CD1c-positive myeloid dendritic cell (primary cell): ENCODE measurements around the gene TCERG1L.

Source experiments
- DNase-seq: peaks from one replicate; pipeline ENCODE4 v3.0.0-alpha.2; 2016; ENCODE audit errors: extremely low spot score

TCERG1L gene

GRCh38 chr10:131127138-131127589 is 184.4 kb downstream of the TCERG1L start:
- no peak for DNase-seq

GRCh38 chr10:131126321-131127137 is 185.0 kb downstream of the TCERG1L start:
- no peak for DNase-seq

- no peak for DNase-seq
Observed at GRCh38 chr10:131125511-131126225, 185.9 kb downstream of the TCERG1L start.

- no peak for DNase-seq
Observed at GRCh38 chr10:131124945-131125344, 186.6 kb downstream of the TCERG1L start.

- DNase-seq, result no peak
Observed at GRCh38 chr10:131123496-131123895, 188.0 kb downstream of the TCERG1L start.

GRCh38 chr10:131121511-131122035 is 189.9 kb downstream of the TCERG1L start:
- DNase-seq, result no peak

- no peak for DNase-seq
Observed at GRCh38 chr10:131119626-131120355, 191.7 kb downstream of the TCERG1L start.

- DNase-seq, result no peak
Observed at GRCh38 chr10:131117416-131118212, 193.9 kb downstream of the TCERG1L start.

GRCh38 chr10:131116991-131117375 is 194.5 kb downstream of the TCERG1L start:
- DNase-seq, result no peak

- no peak for DNase-seq
Observed at GRCh38 chr10:131116216-131116990, 195.1 kb downstream of the TCERG1L start.

GRCh38 chr10:131115801-131116200 is 195.7 kb downstream of the TCERG1L start:
- DNase-seq, result no peak

GRCh38 chr10:131115321-131115720 is 196.2 kb downstream of the TCERG1L start:
- no peak for DNase-seq

- no peak for DNase-seq
Observed at GRCh38 chr10:131114846-131115245, 196.7 kb downstream of the TCERG1L start.

- no peak for DNase-seq
Observed at GRCh38 chr10:131113709-131114291, 197.7 kb downstream of the TCERG1L start.

- DNase-seq, result no peak
Observed at GRCh38 chr10:131113165-131113564, 198.4 kb downstream of the TCERG1L start.

GRCh38 chr10:131112691-131113090 is 198.8 kb downstream of the TCERG1L start:
- DNase-seq, result no peak

- no peak for DNase-seq
Observed at GRCh38 chr10:131111471-131112080, 199.9 kb downstream of the TCERG1L start.

GRCh38 chr10:131111007-131111406 is 200.5 kb downstream of the TCERG1L start:
- DNase-seq, result no peak

GRCh38 chr10:131110241-131110783 is 201.2 kb downstream of the TCERG1L start:
- no peak for DNase-seq
